ENCODE data around the gene PRAC1.

- TF ChIP-seq POU6F1 (CRISPR knock-in tag; IDR thresholded peaks at IDR 0.05; ENCODE audit: borderline replicate concordance, low read depth) (no peak), ISL1 (CRISPR knock-in tag; IDR thresholded peaks at IDR 0.05) (no peak), CREB5 (CRISPR knock-in tag; IDR thresholded peaks at IDR 0.05; ENCODE audit: low read depth) (no peak), BACH2 (CRISPR knock-in tag; IDR thresholded peaks at IDR 0.05; ENCODE audit: borderline replicate concordance) (no peak), TCF4 (CRISPR knock-in tag; IDR thresholded peaks at IDR 0.05; ENCODE audit: borderline replicate concordance) (no peak), PATZ1 (CRISPR knock-in tag; IDR thresholded peaks at IDR 0.05; ENCODE audit: borderline replicate concordance) (no peak), ARNTL (CRISPR knock-in tag; IDR thresholded peaks at IDR 0.05; ENCODE audit: borderline replicate concordance, low read depth) (no peak), RARB (CRISPR knock-in tag; IDR thresholded peaks at IDR 0.05) (no peak), GLIS3 (CRISPR knock-in tag; IDR thresholded peaks at IDR 0.05) (no peak), ESRRG (CRISPR knock-in tag; IDR thresholded peaks at IDR 0.05) (no peak), ZFP30 (CRISPR knock-in tag; IDR thresholded peaks at IDR 0.05) (no peak), ZNF70 (CRISPR knock-in tag; IDR thresholded peaks at IDR 0.05) (no peak), ZNF8 (CRISPR knock-in tag; IDR thresholded peaks at IDR 0.05) (no peak)
Measured at GRCh38 chr17:48747445-48748363, 25.4 kb upstream of the PRAC1 start.

All from SK-N-SH treated with all-trans-retinoic acid at 6 μM for 48 hours (cell line).